Common myeloid progenitor, CD34-positive (primary cell): ENCODE data around the gene C5orf52.
A peak's percentile ranks its signal among the peaks of the same experiment; 100 is the strongest.

Experiments
- CTCF ChIA-PET: fragments of 350-600 bp; sonication (Branson Sonifier 250); formaldehyde crosslinking; loops from one replicate; lab custom pipeline; 2021; ENCODE audit warnings: antibody characterized with exemption; lab: Charles Lee
- POLR2A ChIA-PET: fragments of 350-600 bp; sonication (Branson Sonifier 250); formaldehyde crosslinking; loops from one replicate; lab custom pipeline; 2021; ENCODE audit warnings: antibody characterized with exemption; lab: Charles Lee
- DNase-seq, 3 donors: peaks; one replicate each; pipeline versions ENCODE4 v3.0.0 to v3.0.0-alpha.2; 2013
- H3K27ac ChIP-seq, 2 experiments: 1 replicate in 1 of 2; 2 replicates in 1 of 2; pipeline ENCODE4 v1.7.0; 2013; ENCODE audit warnings: inconsistent platforms in 2 of 2, low read length in 2 of 2, mild to moderate bottlenecking in 2 of 2, low read depth in 1 of 2, moderate library complexity in 1 of 2; ENCODE audit not compliant: severe bottlenecking in 2 of 2, insufficient read depth in 1 of 2, poor library complexity in 1 of 2
- H3K27me3 ChIP-seq, 5 experiments: replicated peaks in 2 of 5; 1 replicate in 3 of 5; 2 replicates in 2 of 5; pipeline versions ENCODE4 v1.6.1 to v1.7.0; 2013; ENCODE audit warnings: low read length in 4 of 5, mild to moderate bottlenecking in 2 of 5, moderate library complexity in 2 of 5, inconsistent platforms in 1 of 5; ENCODE audit not compliant: insufficient read depth in 5 of 5, control insufficient read depth in 4 of 5
- H3K36me3 ChIP-seq, 4 experiments: 1 replicate in 2 of 4; 2 replicates in 2 of 4; pipeline versions ENCODE4 v1.6.1 to v1.7.0; 2013; ENCODE audit warnings: low read length in 3 of 4, control low read depth in 1 of 4, mild to moderate bottlenecking in 1 of 4; ENCODE audit not compliant: control insufficient read depth in 4 of 4, insufficient read depth in 4 of 4
- H3K4me1 ChIP-seq, 4 experiments: 1 replicate in 3 of 4; 2 replicates in 1 of 4; pipeline versions ENCODE4 v1.6.1 to v1.7.1; 2013; ENCODE audit warnings: low read length in 3 of 4, mild to moderate bottlenecking in 3 of 4, control low read depth in 1 of 4, inconsistent platforms in 1 of 4, moderate library complexity in 1 of 4; ENCODE audit not compliant: control insufficient read depth in 4 of 4, insufficient read depth in 4 of 4; ENCODE audit errors: control extremely low read depth in 1 of 4
- H3K4me3 ChIP-seq, 7 experiments: 1 replicate in 4 of 7; 2 replicates in 3 of 7; pipeline versions ENCODE4 v1.5.1 to v1.7.0; 2013; ENCODE audit warnings: mild to moderate bottlenecking in 7 of 7, low read length in 6 of 7, moderate library complexity in 6 of 7, inconsistent platforms in 2 of 7, low read depth in 2 of 7, control low read depth in 1 of 7; ENCODE audit not compliant: insufficient read depth in 4 of 7, control insufficient read depth in 1 of 7; ENCODE audit errors: extremely low read depth in 1 of 7
- H3K9me3 ChIP-seq, 5 experiments: 1 replicate in 4 of 5; 2 replicates in 1 of 5; pipeline versions ENCODE4 v1.6.1 to v1.7.1; 2013; ENCODE audit warnings: low read length in 4 of 5, mild to moderate bottlenecking in 2 of 5, inconsistent platforms in 1 of 5, low read depth in 1 of 5, moderate library complexity in 1 of 5; ENCODE audit not compliant: control insufficient read depth in 4 of 5, insufficient read depth in 2 of 5; ENCODE audit errors: control extremely low read depth in 1 of 5
- WGBS: methylation state at CpG from one replicate; pipeline ENCODE4 v1.1.5; 2013; ENCODE audit not compliant: insufficient coverage; 5-methylcytosine and 5-hydroxymethylcytosine counted together

The C5orf52 gene

DNA sequence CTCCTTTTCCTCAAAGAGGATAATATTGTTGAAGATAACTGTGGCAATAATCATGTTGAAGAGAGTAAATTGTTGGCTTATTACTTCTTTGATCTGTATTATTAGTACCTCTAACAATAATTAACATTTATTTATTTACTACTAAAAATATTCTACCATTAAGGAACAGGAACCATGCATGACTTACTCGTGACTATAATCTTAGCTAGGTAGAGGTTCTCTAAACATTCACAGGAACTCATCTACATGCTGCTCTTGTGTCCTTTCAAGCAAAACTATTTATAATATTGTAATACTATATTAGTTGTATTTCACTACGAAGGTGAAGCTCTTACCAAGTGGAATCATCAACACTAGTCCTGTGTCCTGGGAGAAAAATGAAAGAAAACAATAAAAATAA lies 22.2 kb upstream of the C5orf52 start:
- POLR2A ChIA-PET: no interaction called here
- Histone ChIP-seq H3K27ac (no peak overlapping the region), H3K4me1 (peaks cover 0 to 9% (median 0%) of the 10 kb centered on the region in 4 experiments)

GRCh38 chr5:157650991-157651611 lies 20.2 kb upstream of the C5orf52 start:
- H3K4me1 ChIP-seq: peaks cover 0 to 9% (median 0%) of the 10 kb centered on the region in 4 experiments
- no peak overlapping the region for H3K27ac ChIP-seq
- WGBS: 87% methylated on average over 33 of the region's 33 CpGs
- ChIA-PET POLR2A (no interaction called here), CTCF (interaction anchor here (0.6 to 1.9 kb wide), 7 partner anchors 8 to 202 kb away, joined by 3 to 5 read pairs (median 3); no protein-coding TSS in a partner anchor)
- H3K27me3 ChIP-seq: no peaks in the 10 kb centered on the region
- H3K36me3 ChIP-seq: no peaks in the 10 kb centered on the region
- no peak for DNase-seq
- peak overlapping the region in 1 of 7 experiments; percentile 72 for H3K4me3 ChIP-seq
- peaks cover 0 to 21% (median 4%) of the 10 kb centered on the region in 5 experiments for H3K9me3 ChIP-seq

More for the DNA sequence above, 22.2 kb upstream of the C5orf52 start:
- no peaks in the 10 kb centered on the region for H3K27me3 ChIP-seq
- no peak for DNase-seq
- WGBS: no CpG with 5 or more reads among the region's 2 CpGs
- H3K36me3 ChIP-seq: no peaks in the 10 kb centered on the region
- peaks cover 0 to 9% (median 3%) of the 10 kb centered on the region in 5 experiments for H3K9me3 ChIP-seq
- no peak overlapping the region for H3K4me3 ChIP-seq
- CTCF ChIA-PET: no interaction called here

DNA sequence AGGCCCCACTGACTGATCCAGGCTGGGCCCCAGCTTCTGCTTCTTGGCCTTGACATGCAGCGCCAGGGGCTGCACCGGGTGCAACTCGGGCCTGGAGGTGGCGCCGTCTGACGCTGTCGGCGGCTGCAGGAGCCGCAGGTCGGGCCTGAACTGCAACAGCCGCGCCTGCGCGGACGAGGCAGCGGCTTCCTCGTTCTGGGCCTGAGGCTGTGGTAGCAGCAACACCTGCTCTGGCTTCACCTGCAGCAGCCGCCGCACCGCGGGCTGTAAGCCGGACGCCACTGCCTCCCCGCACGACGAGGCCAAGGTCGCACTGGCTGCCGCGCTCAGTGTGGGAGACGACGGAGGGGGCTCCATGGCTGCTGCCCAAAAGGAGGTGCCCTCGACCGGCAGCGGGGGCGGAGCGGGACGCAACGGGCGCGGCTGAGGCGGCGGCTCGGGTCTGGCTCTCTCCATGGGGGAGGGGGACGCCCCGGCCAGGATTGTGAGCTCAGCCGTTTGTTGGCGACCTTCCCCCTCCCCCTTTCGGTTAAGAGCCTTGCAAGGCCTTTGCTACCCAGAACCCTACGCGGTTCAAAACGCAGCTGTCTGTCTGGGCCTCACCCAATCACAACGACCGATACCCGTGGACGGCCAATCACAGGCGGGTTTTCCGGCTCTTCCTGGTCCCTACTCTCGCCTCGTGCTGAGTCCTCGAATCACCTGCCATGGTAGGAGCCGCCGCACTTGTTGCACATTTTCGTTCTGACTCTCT lies 19.5 kb upstream of the C5orf52 start:
- Histone ChIP-seq H3K4me1 (peaks cover 0 to 9% (median 0%) of the 10 kb centered on the region in 4 experiments), H3K27me3 (no peaks in the 10 kb centered on the region), H3K36me3 (no peaks in the 10 kb centered on the region), H3K9me3 (peaks cover 0 to 26% (median 4%) of the 10 kb centered on the region in 5 experiments), H3K4me3 (peak overlapping the region in 5 of 7 experiments; percentile 11 to 72 (median 48)), H3K27ac (no peak overlapping the region)
- ChIA-PET POLR2A (no interaction called here), CTCF (interaction anchor here (1.0 to 1.9 kb wide), 5 partner anchors 8 to 91 kb away, joined by 3 to 5 read pairs (median 3); no protein-coding TSS in a partner anchor)
- DNase-seq: peak; percentile 78 to 93 (median 92)
- WGBS: 24% methylated on average over 58 of the region's 63 CpGs

GRCh38 chr5:157652377-157652692 lies 19.0 kb upstream of the C5orf52 start, which contains the start of gene SOX30:
Gene SOX30 (minus strand): TSS chr5:157652438. CDS start chr5:157652078, 360 bp downstream.
- Histone ChIP-seq H3K9me3 (peaks cover 0 to 30% (median 7%) of the 10 kb centered on the region in 5 experiments), H3K4me1 (peaks cover 0 to 9% (median 0%) of the 10 kb centered on the region in 4 experiments), H3K27ac (no peak within 1 kb of the TSS), H3K36me3 (no peaks in the 10 kb centered on the region), H3K27me3 (no peaks in the 10 kb centered on the region), H3K4me3 (peak within 1 kb of the TSS in 5 of 7 experiments; percentile 11 to 72 (median 48))
- CTCF ChIA-PET: interaction anchor here (1.2 to 1.8 kb wide), 3 partner anchors 9 to 206 kb away, joined by 3 read pairs; no protein-coding TSS in a partner anchor
- POLR2A ChIA-PET: no interaction called here
- no peak for DNase-seq
- 95% methylated on average over 10 of the region's 15 CpGs for WGBS

DNA sequence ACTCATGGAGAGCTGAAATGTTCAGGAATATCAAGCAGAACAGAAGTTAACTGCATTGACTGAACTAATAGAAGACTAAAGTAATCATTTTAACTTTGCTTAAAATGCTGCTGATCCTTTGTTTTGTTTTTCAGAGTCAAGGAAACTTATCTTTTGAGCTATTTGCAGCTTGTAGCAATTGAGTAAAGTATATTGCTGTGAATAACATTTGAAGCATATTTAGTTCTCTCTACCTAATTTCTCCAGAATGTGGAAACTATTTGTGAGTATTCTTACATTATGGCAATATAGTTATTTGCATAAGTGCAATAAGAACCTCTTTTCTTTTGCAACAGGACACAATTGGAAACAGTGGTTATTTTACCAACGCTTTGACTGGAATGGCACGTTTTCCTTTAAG lies 13.8 kb upstream of the C5orf52 start:
- no peak overlapping the region for H3K4me3 ChIP-seq
- H3K27me3 ChIP-seq: no peaks in the 10 kb centered on the region
- WGBS: 100% methylated on average over 2 of the region's 2 CpGs
- H3K4me1 ChIP-seq: no peaks in the 10 kb centered on the region
- peaks cover 0 to 5% (median 2%) of the 10 kb centered on the region in 4 experiments for H3K36me3 ChIP-seq
- no peak overlapping the region for H3K27ac ChIP-seq
- POLR2A ChIA-PET: no interaction called here
- peak in 2 of 3 donors; percentile 6 to 34 for DNase-seq
- CTCF ChIA-PET: no interaction called here
- peaks cover 2 to 44% (median 9%) of the 10 kb centered on the region in 5 experiments for H3K9me3 ChIP-seq

GRCh38 chr5:157658893-157659292 lies 12.4 kb upstream of the C5orf52 start:
- POLR2A ChIA-PET: no interaction called here
- H3K4me3 ChIP-seq: no peak overlapping the region
- DNase-seq: no peak
- no peaks in the 10 kb centered on the region for H3K4me1 ChIP-seq
- no peaks in the 10 kb centered on the region for H3K27me3 ChIP-seq
- no peak overlapping the region for H3K27ac ChIP-seq
- WGBS: 100% methylated on average over 1 of the region's 1 CpG
- H3K36me3 ChIP-seq: peaks cover 0 to 5% (median 2%) of the 10 kb centered on the region in 4 experiments
- CTCF ChIA-PET: interaction anchor here (1.5 kb wide), 1 partner anchor 80 kb away, joined by 3 read pairs; no protein-coding TSS in a partner anchor
- H3K9me3 ChIP-seq: peaks cover 3 to 41% (median 9%) of the 10 kb centered on the region in 5 experiments
